H9 (cell line): ENCODE measurements around the gene TMPRSS6. TPM values are rescaled to one million over a fixed set of nuclear protein-coding genes. Genes with fewer than 3 reads are reported as not detected.

Experiments used
- DNase-seq: peaks from one replicate; pipeline ENCODE4 v3.0.0-alpha.2; 2017
- H2AFZ ChIP-seq: one replicate; pipeline ENCODE4 v1.6.1; 2013; ENCODE audit warnings: mild to moderate bottlenecking, low read length, control low read depth, moderate library complexity
- H2AK5ac ChIP-seq: 2 replicates; pipeline ENCODE4 v1.6.1; 2013; ENCODE audit warnings: low read length, control low read depth, mixed read lengths; ENCODE audit not compliant: insufficient read length
- H2BK120ac ChIP-seq: one replicate; pipeline ENCODE4 v1.6.1; 2013; ENCODE audit warnings: low read depth, mild to moderate bottlenecking, low read length, control low read depth, inconsistent platforms; ENCODE audit not compliant: poor library complexity, severe bottlenecking
- H2BK12ac ChIP-seq: 2 replicates; pipeline ENCODE4 v1.6.1; 2013; ENCODE audit warnings: low read length, control low read depth, mixed read lengths, low read depth; ENCODE audit not compliant: insufficient read length
- H2BK15ac ChIP-seq: 2 replicates; pipeline ENCODE4 v1.6.1; 2013; ENCODE audit warnings: low read depth, low read length, control low read depth
- H2BK20ac ChIP-seq: one replicate; pipeline ENCODE4 v1.6.1; 2013; ENCODE audit warnings: low read depth, mild to moderate bottlenecking, low read length, control low read depth, inconsistent platforms; ENCODE audit not compliant: poor library complexity, severe bottlenecking
- H2BK5ac ChIP-seq: 2 replicates; pipeline ENCODE4 v1.6.1; 2013; ENCODE audit warnings: low read length, control low read depth, mixed read lengths; ENCODE audit not compliant: insufficient read length
- H3K14ac ChIP-seq: 2 replicates; pipeline ENCODE4 v1.6.1; 2013; ENCODE audit warnings: low read length, control low read depth; ENCODE audit not compliant: insufficient read depth
- H3K18ac ChIP-seq: 2 replicates; pipeline ENCODE4 v1.6.1; 2013; ENCODE audit warnings: low read depth, mild to moderate bottlenecking, mixed read lengths, low read length, control low read depth; ENCODE audit not compliant: insufficient read length
- H3K23ac ChIP-seq: 2 replicates; pipeline ENCODE4 v1.6.1; 2013; ENCODE audit warnings: low read length, control low read depth, mixed read lengths, low read depth; ENCODE audit not compliant: insufficient read length
- H3K23me2 ChIP-seq: 2 replicates; pipeline ENCODE4 v1.6.1; 2013; ENCODE audit warnings: low read depth, mild to moderate bottlenecking, mixed read lengths, low read length, control low read depth; ENCODE audit not compliant: insufficient read length, poor library complexity, severe bottlenecking
- H3K27ac ChIP-seq: 2 replicates; pipeline ENCODE4 v1.5.1; 2013; ENCODE audit warnings: low read length, control low read depth, mixed read lengths, low read depth; ENCODE audit not compliant: insufficient read length
- H3K27me3 ChIP-seq: 2 replicates; pipeline ENCODE4 v1.6.1; 2013; ENCODE audit warnings: low read length, control low read depth, inconsistent platforms; ENCODE audit not compliant: insufficient read depth
- H3K4ac ChIP-seq: 2 replicates; pipeline ENCODE4 v1.6.1; 2013; ENCODE audit warnings: low read depth, mild to moderate bottlenecking, control low read depth, inconsistent platforms, low read length, moderate library complexity
- H3K4me1 ChIP-seq: 2 replicates; pipeline ENCODE4 v1.6.1; 2013; ENCODE audit warnings: low read length, control low read depth, inconsistent platforms; ENCODE audit not compliant: insufficient read depth
- H3K4me2 ChIP-seq: 2 replicates; pipeline ENCODE4 v1.6.1; 2013; ENCODE audit warnings: low read length, control low read depth, mixed read lengths; ENCODE audit not compliant: insufficient read length, insufficient read depth
- H3K56ac ChIP-seq: 2 replicates; pipeline ENCODE4 v1.6.1; 2013; ENCODE audit warnings: low read depth, mild to moderate bottlenecking, mixed read lengths, low read length, control low read depth; ENCODE audit not compliant: insufficient read length
- H3K79me1 ChIP-seq: 2 replicates; pipeline ENCODE4 v1.6.1; 2013; ENCODE audit warnings: low read depth, mild to moderate bottlenecking, moderate library complexity, low read length, control low read depth, inconsistent platforms; ENCODE audit not compliant: insufficient read depth, poor library complexity, severe bottlenecking
- H3K79me2 ChIP-seq: 2 replicates; pipeline ENCODE4 v1.6.1; 2013; ENCODE audit warnings: low read length, control low read depth, inconsistent platforms; ENCODE audit not compliant: insufficient read depth
- H3K9ac ChIP-seq: 2 replicates; pipeline ENCODE4 v1.6.1; 2013; ENCODE audit warnings: low read length, control low read depth, mixed read lengths; ENCODE audit not compliant: insufficient read length; ENCODE audit errors: extremely low read depth
- H3K9me3 ChIP-seq: one replicate; pipeline ENCODE4 v1.6.1; 2013; ENCODE audit warnings: low read depth, low read length, inconsistent platforms; ENCODE audit not compliant: control insufficient read depth
- H3T11ph ChIP-seq: one replicate; pipeline ENCODE4 v1.6.1; 2013; ENCODE audit warnings: mild to moderate bottlenecking, low read length, control low read depth, inconsistent platforms
- H4K20me1 ChIP-seq: one replicate; pipeline ENCODE4 v1.6.1; 2013; ENCODE audit not compliant: control insufficient read depth, insufficient read length, insufficient read depth
- H4K5ac ChIP-seq: 2 replicates; pipeline ENCODE4 v1.6.1; 2013; ENCODE audit warnings: low read depth, mild to moderate bottlenecking, mixed read lengths, low read length, control low read depth; ENCODE audit not compliant: insufficient read length
- H4K8ac ChIP-seq: replicated peaks from 2 replicates; pipeline ENCODE4 v1.6.1; 2013; ENCODE audit warnings: low read length, control low read depth, mixed read lengths, low read depth; ENCODE audit not compliant: insufficient read length
- H4K91ac ChIP-seq: 2 replicates; pipeline ENCODE4 v1.6.1; 2013; ENCODE audit warnings: low read depth, mild to moderate bottlenecking, moderate library complexity, mixed read lengths, low read length, control low read depth; ENCODE audit not compliant: insufficient read length
- H3K27ac Mint-ChIP-seq, 3 experiments: 2 replicates in 2 of 3; 3 replicates in 1 of 3; pipeline ENCODE4 v1.8.0; 2020 to 2021; ENCODE audit warnings: mixed read lengths in 3 of 3, mild to moderate bottlenecking in 1 of 3, moderate library complexity in 1 of 3
- H3K27me3 Mint-ChIP-seq: 2 replicates; pipeline ENCODE4 v1.8.0; 2021; ENCODE audit warnings: low read depth, mild to moderate bottlenecking, moderate library complexity, mixed read lengths
- H3K36me3 Mint-ChIP-seq, 3 experiments: 2 replicates in 2 of 3; 3 replicates in 1 of 3; pipeline ENCODE4 v1.8.0; 2020 to 2021; ENCODE audit warnings: low read depth in 3 of 3, mixed read lengths in 3 of 3; ENCODE audit not compliant: insufficient read depth in 1 of 3
- H3K4me1 Mint-ChIP-seq, 2 experiments: 2 replicates each; pipeline ENCODE4 v1.8.0; 2020; ENCODE audit warnings: mixed read lengths in 2 of 2
- H3K4me3 Mint-ChIP-seq, 2 experiments: 2 replicates in 1 of 2; 3 replicates in 1 of 2; pipeline ENCODE4 v1.8.0; 2020 to 2021; ENCODE audit warnings: mild to moderate bottlenecking in 2 of 2, mixed read lengths in 2 of 2, moderate library complexity in 1 of 2
- H3K9me3 Mint-ChIP-seq, 2 experiments: 2 replicates in 1 of 2; 3 replicates in 1 of 2; pipeline ENCODE4 v1.8.0; 2020; ENCODE audit warnings: mild to moderate bottlenecking in 2 of 2, mixed read lengths in 2 of 2, moderate library complexity in 1 of 2
- CTCF ChIP-seq: fragments of 200-600 bp; sonication (generic); conservative IDR thresholded peaks from 3 replicates; pipeline ENCODE4 v1.8.0; 2021; ENCODE audit warnings: antibody characterized with exemption, mild to moderate bottlenecking
- WGBS: extraction: QIAGEN DNeasy Blood & Tissue Kit; methylation state at CpG from one replicate; pipeline ENCODE4 v1.1.7; 2013; ENCODE audit warnings: missing lambda C conversion rate, low lambda C conversion rate, mixed read lengths; ENCODE audit not compliant: insufficient read length; ENCODE audit errors: extremely low coverage; 5-methylcytosine and 5-hydroxymethylcytosine counted together
- total RNA-seq: library from RNA; stranded (reverse); gene quantifications from 2 replicates; pipeline ENCODE4 v1.2.1, GENCODE V29; 2021

Gene TMPRSS6
- total RNA-seq, 1 experiment from 2014 or later = not detected

DNA sequence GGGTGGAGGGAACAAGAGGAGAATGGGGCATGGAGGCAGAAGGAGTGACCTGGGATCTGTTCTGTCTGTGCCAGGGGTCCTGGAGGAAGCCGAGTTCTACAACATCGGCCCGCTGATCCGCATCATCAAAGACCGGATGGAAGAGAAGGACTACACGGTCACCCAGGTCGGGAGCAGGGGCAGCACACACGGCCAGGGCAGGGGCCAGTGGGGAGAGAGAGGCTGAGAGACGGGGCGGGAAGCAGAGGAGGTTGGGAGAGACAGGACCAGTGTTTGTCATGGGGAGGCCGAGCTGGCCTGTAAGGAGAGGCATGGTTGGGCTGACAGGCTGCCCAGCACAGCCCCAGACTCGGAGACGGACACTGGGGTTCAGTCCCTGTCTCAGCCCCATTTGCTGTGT, 53.3 kb downstream of the TMPRSS6 start:
- Histone ChIP-seq H3K27ac (no peak overlapping the region), H4K5ac (no peak overlapping the region), H2BK20ac (no peak overlapping the region), H2BK15ac (no peak overlapping the region), H3K79me1 (no peaks in the 10 kb centered on the region), H2BK5ac (no peak overlapping the region), H3K14ac (no peak overlapping the region), H3K27me3 (no peaks in the 10 kb centered on the region), H2AK5ac (no peak overlapping the region), H3K4ac (no peak overlapping the region), H2BK12ac (no peak overlapping the region), H4K8ac (no peak overlapping the region), H3K23ac (no peak overlapping the region), H3K9me3 (no peaks in the 10 kb centered on the region), H3K9ac (no peak overlapping the region), H2AFZ (no peak overlapping the region), H3K4me2 (no peak overlapping the region), H3T11ph (no peak overlapping the region), H3K56ac (no peak overlapping the region), H3K4me1 (no peaks in the 10 kb centered on the region), H3K23me2 (peaks cover 5% of the 10 kb centered on the region), H4K20me1 (no peaks in the 10 kb centered on the region), H3K18ac (no peak overlapping the region), H4K91ac (no peak overlapping the region), H3K79me2 (no peaks in the 10 kb centered on the region), H2BK120ac (no peak overlapping the region)
- Mint-ChIP-seq H3K4me3 (no peak overlapping the region), H3K27ac (no peak overlapping the region), H3K27me3 (0 out of 2 replicates have a peak, but pooled peaks cover under 1% of the 10 kb centered on the region), H3K9me3 (no peaks in the 10 kb centered on the region), H3K4me1 (peaks cover 4 to 11% of the 10 kb centered on the region in 2 experiments), H3K36me3 (peaks cover 7 to 39% (median 19%) of the 10 kb centered on the region in 3 experiments; a peak in 6 of 7 replicates)
- no CpG with 5 or more reads among the region's 13 CpGs for WGBS
- no peak for DNase-seq
- TF ChIP-seq CTCF = no peak
